NCI-H460 (cell line): Measurements from ENCODE around the gene SDF4. TPM values are rescaled to one million over a fixed set of nuclear protein-coding genes. Genes with fewer than 3 reads are reported as not detected.
"Not testable (repeated sequence)": the region's sequence is repeated elsewhere in the genome, so short reads cannot be mapped to it uniquely, and the experiment has no call there.

Experiments
- DNase-seq: peaks from one replicate; pipeline ENCODE4 v3.0.0-alpha.2; 2016; ENCODE audit warnings: low read depth; ENCODE audit errors: extremely low read depth
- total RNA-seq: library from RNA; depleted of rRNA; stranded (reverse); fragments of >200 nt; shearing (Covaris generic); gene quantifications from 2 replicates; pipeline ENCODE4 v1.2.3, GENCODE V29; 2014

The SDF4 gene
- total RNA-seq, 1 experiment from 2014 or later, result 83.6 TPM

GRCh38 chr1:1260843-1261560 lies 29.2 kb upstream of the SDF4 start:
- no peak for DNase-seq

GRCh38 chr1:1259951-1260600 lies 28.3 kb upstream of the SDF4 start:
- no peak for DNase-seq

- DNase-seq, result no peak
Observed at GRCh38 chr1:1259540-1259939, 27.7 kb upstream of the SDF4 start.

- no peak for DNase-seq
Observed at GRCh38 chr1:1259119-1259488, 27.3 kb upstream of the SDF4 start.

GRCh38 chr1:1256956-1257871 lies 25.4 kb upstream of the SDF4 start:
- no peak for DNase-seq

GRCh38 chr1:1255611-1256010 lies 23.8 kb upstream of the SDF4 start:
- no peak for DNase-seq

GRCh38 chr1:1255078-1255477 lies 23.3 kb upstream of the SDF4 start:
- no peak for DNase-seq

- no peak for DNase-seq
Observed at GRCh38 chr1:1254667-1254998, 22.8 kb upstream of the SDF4 start.

GRCh38 chr1:1253972-1254666 lies 22.3 kb upstream of the SDF4 start:
- DNase-seq, result no peak

- no peak for DNase-seq
Observed at GRCh38 chr1:1253314-1253713, 21.5 kb upstream of the SDF4 start.

GRCh38 chr1:1250786-1251284 lies 19.0 kb upstream of the SDF4 start:
- DNase-seq, result no peak

GRCh38 chr1:1248009-1248913 lies 16.5 kb upstream of the SDF4 start:
- not testable (repeated sequence) for DNase-seq

- DNase-seq, result no peak
Observed at GRCh38 chr1:1247341-1247913, 15.6 kb upstream of the SDF4 start.

- no peak for DNase-seq
Observed at GRCh38 chr1:1246577-1247340, 15.0 kb upstream of the SDF4 start, which contains the start of gene C1QTNF12. TSS of gene C1QTNF12 (minus strand) at chr1:1246722. CDS start at chr1:1246690, 32 bp downstream.

- no peak for DNase-seq
Observed at GRCh38 chr1:1245817-1246576, 14.2 kb upstream of the SDF4 start.

- DNase-seq, result no peak
Observed at GRCh38 chr1:1245178-1245816, 13.5 kb upstream of the SDF4 start.

- DNase-seq, result no peak
Observed at GRCh38 chr1:1244192-1244811, 12.5 kb upstream of the SDF4 start.
